GM23248 (cell line): ENCODE results near the gene RALGDS. TPM values are rescaled to one million over a fixed set of nuclear protein-coding genes. Genes with fewer than 3 reads are reported as not detected.

ENCODE experiments used
- DNase-seq: peaks from one replicate; pipeline ENCODE4 v3.0.0-alpha.2; 2015
- H2AFZ ChIP-seq: fragments of 200-600 bp; sonication (generic); 2 replicates; pipeline ENCODE4 v1.6.1; 2016; ENCODE audit warnings: antibody characterized with exemption
- H3F3A ChIP-seq: fragments of 200-600 bp; sonication (generic); 2 replicates; pipeline ENCODE4 v1.6.1; 2016; ENCODE audit warnings: mild to moderate bottlenecking, antibody characterized with exemption, mixed run types; ENCODE audit not compliant: insufficient read depth
- H3K27ac ChIP-seq: fragments of 200-600 bp; sonication (generic); 2 replicates; pipeline ENCODE4 v1.5.1; 2016; ENCODE audit warnings: mild to moderate bottlenecking
- H3K27me3 ChIP-seq: fragments of 200-600 bp; sonication (generic); replicated peaks from 2 replicates; pipeline ENCODE4 v1.6.1; 2016; ENCODE audit warnings: mild to moderate bottlenecking; ENCODE audit not compliant: insufficient read depth
- H3K36me3 ChIP-seq: fragments of 200-600 bp; sonication (generic); 2 replicates; pipeline ENCODE4 v1.6.1; 2016; ENCODE audit warnings: low read depth, mild to moderate bottlenecking
- H3K4me1 ChIP-seq: fragments of 200-600 bp; sonication (generic); 2 replicates; pipeline ENCODE4 v1.6.1; 2016; ENCODE audit warnings: mild to moderate bottlenecking; ENCODE audit not compliant: insufficient read depth
- H3K4me2 ChIP-seq: fragments of 200-600 bp; sonication (generic); one replicate; pipeline ENCODE4 v1.6.1; 2016; ENCODE audit warnings: mild to moderate bottlenecking; ENCODE audit not compliant: unreplicated experiment
- H3K4me3 ChIP-seq: fragments of 200-600 bp; sonication (generic); 2 replicates; pipeline ENCODE4 v1.5.1; 2016; ENCODE audit warnings: mild to moderate bottlenecking
- H3K79me2 ChIP-seq: fragments of 200-600 bp; sonication (generic); 2 replicates; pipeline ENCODE4 v1.6.1; 2016; ENCODE audit warnings: mild to moderate bottlenecking; ENCODE audit not compliant: insufficient read depth
- H3K9ac ChIP-seq: fragments of 200-600 bp; sonication (generic); 2 replicates; pipeline ENCODE4 v1.6.1; 2016; ENCODE audit warnings: mild to moderate bottlenecking
- H3K9me2 ChIP-seq: fragments of 200-600 bp; sonication (generic); 2 replicates; pipeline ENCODE4 v1.6.1; 2016; ENCODE audit warnings: mixed run types, mild to moderate bottlenecking, moderate library complexity; ENCODE audit not compliant: insufficient read depth
- H3K9me3 ChIP-seq: fragments of 200-600 bp; sonication (generic); one replicate; pipeline ENCODE4 v1.6.1; 2017; ENCODE audit warnings: low read depth
- H4K20me1 ChIP-seq: fragments of 200-600 bp; sonication (generic); 2 replicates; pipeline ENCODE4 v1.6.0; 2016; ENCODE audit not compliant: insufficient read depth
- EZH2 ChIP-seq: fragments of 200-600 bp; sonication (generic); IDR thresholded peaks from 2 replicates; pipeline ENCODE4 v1.6.1; 2018; ENCODE audit warnings: antibody characterized with exemption, mild to moderate bottlenecking; ENCODE audit not compliant: insufficient read depth, poor library complexity, severe bottlenecking
- EZH2phosphoT487 ChIP-seq: fragments of 200-600 bp; sonication (generic); IDR thresholded peaks from 2 replicates; pipeline ENCODE4 v1.6.1; 2018; ENCODE audit warnings: antibody characterized with exemption, moderate library complexity, mild to moderate bottlenecking, low read depth; ENCODE audit not compliant: insufficient read depth
- WGBS, 2 experiments: methylation state at CpG; one replicate each; pipeline ENCODE4 v1.1.6; 2015 to 2017; ENCODE audit warnings: low lambda C conversion rate in 2 of 2, low coverage in 1 of 2; ENCODE audit errors: missing lambda C conversion rate in 2 of 2; 5-methylcytosine and 5-hydroxymethylcytosine counted together
- in situ Hi-C: fragments of 300-500 bp; cut with MboI; formaldehyde crosslinking; loops from 2 replicates; pipeline ENCODE4 v1.15.0; 2020
- polyA plus RNA-seq: library from polyadenylated mRNA; unstranded; fragments of >200 nt; fragmentation: Nextera tagmentation; extraction: Ambion mirVana; gene quantifications from 2 replicates; pipeline ENCODE4 v1.2.1, GENCODE V29; 2016
- total RNA-seq: library from RNA; depleted of rRNA; stranded (reverse); fragments of >200 nt; shearing (Covaris generic); gene quantifications from 2 replicates; pipeline ENCODE4 v1.2.3, GENCODE V29; 2014

RALGDS gene
- total and polyA plus RNA-seq, 2 experiments from 2014 or later, result 8.9 to 21.7 TPM

GRCh38 chr9:133101356-133102189, 19.5 kb downstream of the RALGDS start:
- in situ Hi-C loops, result no loop called here
- H3K27ac ChIP-seq, result no peak overlapping the region
- H3K27me3 ChIP-seq, result no peaks in the 10 kb centered on the region
- 95 to 97% methylated on average over 30 to 32 of the region's 32 CpGs for WGBS, 2 experiments
- peaks cover 17% of the 10 kb centered on the region for H3K36me3 ChIP-seq
- no peak for DNase-seq
- H3K4me3 ChIP-seq, result no peak overlapping the region
- H3K4me2 ChIP-seq, result no peak overlapping the region
- no peaks in the 10 kb centered on the region for H3F3A ChIP-seq
- no peak overlapping the region for H2AFZ ChIP-seq
- no peak overlapping the region for H3K9ac ChIP-seq
- H3K79me2 ChIP-seq, result no peaks in the 10 kb centered on the region
- no peaks in the 10 kb centered on the region for H4K20me1 ChIP-seq
- no peaks in the 10 kb centered on the region for H3K4me1 ChIP-seq
- TF ChIP-seq EZH2 (no peak), EZH2phosphoT487 (no peak)
- no peaks in the 10 kb centered on the region for H3K9me2 ChIP-seq
- no peaks in the 10 kb centered on the region for H3K9me3 ChIP-seq

GRCh38 chr9:133100506-133101355, 20.3 kb downstream of the RALGDS start:
- Histone ChIP-seq H3K36me3 (peaks cover 25% of the 10 kb centered on the region), H3K9me2 (no peaks in the 10 kb centered on the region), H3F3A (no peaks in the 10 kb centered on the region), H3K9ac (no peak overlapping the region), H3K27ac (no peak overlapping the region), H3K4me1 (no peaks in the 10 kb centered on the region), H3K27me3 (no peaks in the 10 kb centered on the region), H3K4me2 (no peak overlapping the region), H3K9me3 (no peaks in the 10 kb centered on the region), H4K20me1 (no peaks in the 10 kb centered on the region), H2AFZ (no peak overlapping the region), H3K4me3 (no peak overlapping the region), H3K79me2 (no peaks in the 10 kb centered on the region)
- in situ Hi-C loops, result no loop called here
- TF ChIP-seq EZH2phosphoT487 (no peak), EZH2 (no peak)
- WGBS, 2 experiments, result 93 to 94% methylated on average over 13 of the region's 13 CpGs
- DNase-seq, result no peak

- Histone ChIP-seq H2AFZ (no peak overlapping the region), H3K9me2 (no peaks in the 10 kb centered on the region), H3K9ac (no peak overlapping the region), H3K79me2 (no peaks in the 10 kb centered on the region), H3K4me3 (no peak overlapping the region), H3K27me3 (no peaks in the 10 kb centered on the region), H3K27ac (no peak overlapping the region), H3F3A (no peaks in the 10 kb centered on the region), H3K9me3 (no peaks in the 10 kb centered on the region), H4K20me1 (no peaks in the 10 kb centered on the region), H3K4me1 (no peaks in the 10 kb centered on the region), H3K4me2 (no peak overlapping the region), H3K36me3 (peaks cover 25% of the 10 kb centered on the region)
- 87 to 89% methylated on average over 12 of the region's 12 CpGs for WGBS, 2 experiments
- no peak for TF ChIP-seq EZH2
- no peak for TF ChIP-seq EZH2phosphoT487
- DNase-seq, result no peak
- in situ Hi-C loops, result no loop called here
These were observed 21.1 kb downstream of the RALGDS start for GRCh38 chr9:133099726-133100505.

- WGBS, 2 experiments, result 99 to 100% methylated on average over 5 of the region's 5 CpGs
- H4K20me1 ChIP-seq, result no peaks in the 10 kb centered on the region
- no peaks in the 10 kb centered on the region for H3K4me1 ChIP-seq
- H3K27me3 ChIP-seq, result no peaks in the 10 kb centered on the region
- no peaks in the 10 kb centered on the region for H3K79me2 ChIP-seq
- no peaks in the 10 kb centered on the region for H3K9me2 ChIP-seq
- H3K4me3 ChIP-seq, result no peak overlapping the region
- H3K9ac ChIP-seq, result no peak overlapping the region
- no peaks in the 10 kb centered on the region for H3K9me3 ChIP-seq
- no peak overlapping the region for H3K4me2 ChIP-seq
- TF ChIP-seq EZH2phosphoT487, result no peak
- TF ChIP-seq EZH2, result no peak
- peaks cover 25% of the 10 kb centered on the region for H3K36me3 ChIP-seq
- no peaks in the 10 kb centered on the region for H3F3A ChIP-seq
- no peak overlapping the region for H3K27ac ChIP-seq
- no peak overlapping the region for H2AFZ ChIP-seq
- in situ Hi-C loops, result no loop called here
- no peak for DNase-seq
These were observed 22.2 kb downstream of the RALGDS start for GRCh38 chr9:133098871-133099270.
